ACHN (cell line): ENCODE results near the gene KRTCAP2.
A peak's percentile ranks its signal among the peaks of the same experiment; 100 is the strongest.
"Not testable (repeated sequence)": the region's sequence is repeated elsewhere in the genome, so short reads cannot be mapped to it uniquely, and the experiment has no call there.

Experiments
- DNase-seq: peaks from one replicate; pipeline ENCODE4 v3.0.0-alpha.2; 2015
- in situ Hi-C: cut with HindIII; loops from 2 replicates; pipeline ENCODE4 v1.10.0; 2017; ENCODE audit warnings: low sequenced_read_pairs, low pct_ligation_motif_present, low pct_unique_long_range_greater_than_20kb

KRTCAP2 gene

DNA sequence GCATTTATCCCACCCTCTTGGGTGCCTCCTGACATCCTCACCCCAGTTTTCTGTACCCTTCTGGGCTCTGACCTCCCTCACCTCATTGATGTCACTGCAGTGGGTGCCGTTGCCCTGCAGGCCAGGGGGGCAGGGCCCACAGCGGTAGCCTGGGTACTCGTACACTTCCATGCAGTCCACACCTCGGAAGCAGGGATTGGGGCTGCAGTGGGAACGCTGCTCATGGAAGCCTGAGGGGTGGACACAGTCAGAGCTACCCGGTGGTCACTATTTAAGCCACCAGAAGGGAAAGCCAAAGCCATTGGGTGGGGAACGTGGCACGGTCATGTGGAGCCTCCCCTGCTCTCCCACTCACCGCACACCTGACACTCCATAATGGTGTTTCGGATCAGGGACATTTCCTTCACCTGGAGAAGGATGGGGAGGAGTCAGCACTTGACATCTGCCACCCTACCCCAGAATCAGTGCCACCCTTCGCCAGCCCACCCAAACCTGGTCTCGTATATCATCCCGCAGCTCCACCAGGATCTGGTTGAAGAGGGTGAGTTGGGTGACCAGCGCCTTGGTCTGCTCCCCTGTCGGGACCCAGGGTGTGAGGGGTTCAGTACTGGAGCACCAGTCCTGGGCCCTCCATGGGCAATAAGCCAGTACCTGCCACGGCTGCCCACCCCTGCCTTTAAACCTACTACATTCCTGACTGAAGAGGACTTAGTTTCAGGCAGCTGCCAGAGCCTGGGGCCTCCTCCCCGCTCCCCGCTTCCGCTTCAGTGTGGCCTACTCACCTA is 29.8 kb upstream of the KRTCAP2 start:
- no peak for DNase-seq
- in situ Hi-C loops = no loop called here

DNA sequence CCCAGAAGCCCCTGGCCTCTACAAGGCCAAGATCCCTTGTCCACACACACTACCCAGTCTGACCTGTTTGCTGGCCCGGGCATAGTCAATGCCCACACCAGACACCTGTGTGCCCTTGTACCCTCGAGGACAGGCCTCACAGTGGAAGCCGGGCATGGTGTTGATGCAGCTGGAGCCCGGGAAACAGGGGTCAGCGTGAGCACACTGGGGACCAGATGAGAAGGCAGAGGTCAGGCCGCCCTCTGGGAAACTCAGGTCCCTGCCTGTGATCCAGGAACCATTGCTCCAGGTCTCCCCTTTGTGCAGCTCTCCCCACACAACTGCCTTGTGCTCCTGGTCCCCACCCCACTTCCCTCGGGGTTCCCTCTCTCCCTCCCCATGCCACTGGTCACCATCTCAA is 29.1 kb upstream of the KRTCAP2 start:
- in situ Hi-C loops = no loop called here
- DNase-seq = no peak

DNA sequence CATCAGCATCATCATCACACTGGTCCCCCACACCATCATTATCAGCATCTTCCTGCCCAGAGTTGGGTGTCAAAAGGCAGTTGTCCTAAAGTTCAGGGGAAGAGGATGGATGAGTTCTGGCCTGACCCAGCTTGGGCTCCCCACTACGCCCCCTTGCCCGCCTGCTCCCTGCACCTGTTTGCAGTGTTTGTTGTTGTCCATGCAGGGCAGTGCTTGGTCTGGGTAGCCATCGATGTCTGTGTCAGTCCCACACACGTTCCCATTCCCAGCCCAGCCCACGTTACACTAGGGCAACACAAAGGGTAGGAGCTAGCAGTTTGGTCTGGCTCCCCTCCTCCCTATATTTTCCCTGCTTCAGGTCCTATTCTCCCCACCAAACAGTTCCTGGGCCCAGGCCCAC is 27.8 kb upstream of the KRTCAP2 start:
- no peak for DNase-seq
- in situ Hi-C loops = no loop called here

DNA sequence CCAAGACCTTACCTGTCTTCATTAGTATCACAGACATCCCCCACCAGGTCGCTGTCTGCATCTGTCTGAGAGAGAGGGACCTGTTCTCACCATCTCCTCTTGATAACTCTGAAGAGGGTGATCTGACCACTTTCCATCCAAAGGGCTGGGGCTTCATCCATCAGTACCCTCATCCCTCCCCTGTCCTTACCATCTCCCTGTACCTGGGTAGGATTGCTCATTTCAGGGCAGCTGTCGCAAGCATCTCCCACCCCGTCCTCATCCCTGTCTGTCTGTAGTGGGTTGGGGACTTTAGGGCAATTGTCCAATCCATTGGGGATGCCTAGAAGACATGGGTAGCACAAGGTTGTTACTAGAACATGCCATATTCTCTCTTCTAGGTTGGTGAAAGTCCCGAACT is 26.7 kb upstream of the KRTCAP2 start:
- DNase-seq = no peak
- in situ Hi-C loops = no loop called here

DNA sequence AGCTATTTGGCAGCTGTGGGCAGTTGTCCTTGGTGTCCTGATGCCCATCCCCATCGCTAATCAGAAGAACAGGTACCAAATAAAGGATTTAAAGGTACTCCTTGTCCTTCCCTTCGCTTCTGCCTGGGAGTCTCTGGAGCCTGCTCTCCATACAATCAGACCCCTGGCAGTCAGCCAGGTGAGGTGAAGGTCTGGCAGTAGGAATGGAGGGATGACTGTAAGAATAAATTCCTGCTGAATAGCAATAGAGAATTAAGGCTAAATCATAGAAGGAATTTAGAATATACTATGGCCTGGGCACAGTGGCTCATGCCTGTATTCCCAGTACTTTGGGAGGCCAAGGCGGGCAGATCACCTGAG is 25.4 kb upstream of the KRTCAP2 start:
- in situ Hi-C loops = no loop called here
- no peak for DNase-seq

DNA sequence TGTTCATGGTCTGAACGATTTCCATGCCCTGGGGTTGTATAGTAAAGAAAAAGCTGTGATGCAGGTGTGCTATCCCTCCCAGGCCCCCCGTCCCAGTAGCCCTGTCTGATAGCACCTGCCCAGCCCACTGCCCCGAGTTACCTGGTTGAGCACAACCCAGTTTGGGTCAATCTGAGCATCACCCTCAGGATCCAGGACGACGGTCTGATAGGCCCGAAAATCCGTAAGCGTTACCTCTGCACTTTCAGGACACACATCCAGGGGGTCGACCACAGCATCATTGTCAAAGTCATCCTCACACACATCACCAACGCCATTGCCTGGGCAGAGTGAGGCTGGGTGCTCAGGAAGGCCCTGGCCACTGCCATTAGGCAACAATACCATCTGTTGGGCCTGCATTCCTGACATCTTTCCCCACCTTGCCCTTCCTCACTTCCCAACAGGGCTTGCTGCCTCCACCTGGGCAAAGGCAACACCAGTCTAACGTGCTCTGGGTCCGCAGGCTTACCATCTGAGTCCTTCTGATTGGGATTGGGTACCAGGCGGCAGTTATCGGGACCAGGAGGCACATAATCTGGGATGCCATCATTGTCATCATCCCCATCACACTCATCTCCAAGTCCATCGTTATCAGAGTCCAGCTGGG is 24.9 kb upstream of the KRTCAP2 start:
- in situ Hi-C loops = no loop called here
- no peak for DNase-seq

DNA sequence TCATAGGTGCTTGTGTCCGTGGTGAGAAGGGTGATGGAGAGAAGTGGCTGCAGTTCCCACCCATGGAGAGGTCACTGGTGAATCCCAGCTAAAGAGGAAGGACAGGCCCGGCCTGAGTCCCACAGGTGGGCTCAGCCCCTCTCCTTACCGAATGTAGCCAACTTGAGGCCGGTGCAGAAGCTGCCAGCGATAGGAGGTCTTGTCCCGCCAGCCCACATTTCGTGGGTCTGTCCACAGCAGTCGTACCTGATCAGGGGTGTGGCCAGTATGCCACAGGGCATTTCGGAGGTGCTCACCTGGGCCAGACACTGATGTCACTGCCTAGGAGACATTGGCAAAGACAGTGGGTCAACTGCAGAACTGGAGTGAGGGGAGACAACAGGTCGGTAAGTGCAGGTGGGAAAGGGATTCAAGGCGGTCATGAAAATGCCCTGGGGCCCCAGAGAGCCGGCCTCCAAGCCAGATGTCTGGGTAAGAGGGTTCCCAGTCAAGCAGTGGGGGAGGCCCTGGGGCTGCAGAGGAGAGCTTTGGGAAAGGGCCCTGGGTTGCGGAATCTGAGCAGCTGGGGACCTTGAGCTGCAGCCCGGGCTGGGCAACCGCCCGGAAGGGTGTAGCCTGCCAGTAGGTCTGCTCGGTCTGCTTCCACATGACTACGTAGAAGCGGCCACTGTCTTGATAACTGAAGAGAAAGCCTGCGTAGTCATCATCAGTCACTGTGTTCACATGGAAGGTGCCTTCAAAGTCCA is 24.0 kb upstream of the KRTCAP2 start:
- DNase-seq = no peak
- in situ Hi-C loops = no loop called here

DNA sequence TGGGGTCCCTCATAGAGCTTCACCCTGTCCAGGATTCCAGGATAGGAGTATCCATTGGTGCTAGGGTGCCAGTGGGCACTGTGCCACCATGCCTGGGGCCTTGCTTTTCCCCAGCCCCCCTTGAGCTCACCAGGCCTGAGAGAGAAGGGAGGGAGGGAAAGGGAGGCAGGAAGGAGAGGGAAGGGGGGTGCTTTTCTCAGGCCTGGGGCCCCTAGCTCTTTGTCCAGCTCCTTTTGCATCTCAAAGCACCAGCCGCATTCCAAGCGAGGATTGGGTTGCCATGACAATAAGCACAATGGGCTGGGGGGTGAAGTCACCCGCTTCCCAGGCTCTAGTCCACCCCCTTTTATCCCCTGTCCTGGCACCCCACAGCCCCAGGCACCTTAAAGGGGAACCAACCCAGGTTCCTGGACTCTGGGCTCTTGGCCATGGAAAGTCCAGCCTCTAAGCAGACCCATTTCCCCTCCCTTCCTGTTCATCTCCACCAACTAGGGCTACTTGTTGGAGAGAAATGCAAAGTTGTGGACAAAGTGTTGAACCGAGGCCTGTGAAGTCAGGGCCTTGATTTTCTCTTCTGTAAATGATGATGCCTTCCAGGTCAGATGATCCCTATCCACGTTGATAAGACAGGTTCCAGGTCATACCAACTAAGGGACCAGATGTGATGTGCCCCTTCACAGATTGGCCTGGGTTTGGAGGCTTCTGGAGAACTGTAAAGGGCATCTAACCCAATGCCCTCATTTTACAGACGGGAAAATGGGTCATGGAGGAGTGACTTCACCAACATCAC is 23.2 kb upstream of the KRTCAP2 start:
- in situ Hi-C loops = no loop called here
- DNase-seq = no peak

DNA sequence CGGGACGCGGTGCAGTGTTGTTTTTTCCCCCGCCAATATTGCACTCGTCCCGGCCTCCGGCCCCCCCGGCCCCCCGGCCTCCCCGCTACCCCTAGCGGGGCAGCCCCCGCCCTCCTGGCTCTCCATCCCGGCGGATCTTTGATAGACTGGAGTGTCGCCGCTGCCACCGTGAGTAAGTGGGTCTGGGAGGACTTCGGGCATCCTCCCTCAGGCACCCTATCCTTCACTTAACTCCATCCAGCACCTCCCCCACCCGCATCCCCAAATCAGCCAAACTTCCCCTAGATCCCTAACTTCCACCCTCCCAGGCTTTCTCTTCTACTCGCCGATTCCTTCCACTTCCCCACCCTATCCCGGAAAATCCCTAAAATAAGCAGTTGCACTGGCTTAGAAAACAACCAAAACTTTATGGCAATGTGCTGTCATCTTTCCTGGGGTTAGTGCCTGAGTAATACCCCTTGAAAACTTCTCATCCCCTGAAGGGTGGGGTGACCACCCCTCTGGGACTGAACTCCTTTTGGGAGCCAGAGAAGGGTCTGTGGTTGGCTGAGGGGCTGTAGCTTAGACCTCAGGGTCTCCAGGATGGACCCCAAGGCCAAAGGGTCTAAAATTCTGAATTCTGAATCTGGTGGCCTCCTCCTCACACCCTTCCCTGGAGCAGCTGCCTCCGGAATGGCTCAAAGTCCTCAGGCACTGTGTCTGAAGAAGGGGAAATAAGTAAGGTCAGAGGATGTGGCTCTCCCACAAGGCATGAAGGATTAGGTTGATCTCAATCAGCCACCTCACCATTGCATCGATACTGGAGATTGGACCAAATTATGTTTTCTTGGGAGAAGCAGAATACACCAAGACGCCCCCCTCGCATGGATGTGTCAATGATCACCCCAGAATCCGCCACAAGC is 22.3 kb upstream of the KRTCAP2 start:
- DNase-seq = no peak
- in situ Hi-C loops = no loop called here

DNA sequence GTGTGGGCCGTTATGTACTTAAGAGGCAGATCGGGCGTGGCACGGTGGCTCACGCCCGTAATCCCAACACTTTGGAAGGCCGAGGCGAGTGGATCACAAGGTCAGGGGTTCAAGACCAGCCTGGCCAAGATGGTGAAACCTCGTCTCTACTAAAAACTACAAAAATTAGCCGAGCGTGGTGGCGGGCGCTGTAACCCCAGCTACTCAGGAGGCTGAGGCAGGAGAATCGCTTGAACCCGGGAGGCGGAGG is 20.8 kb upstream of the KRTCAP2 start:
- in situ Hi-C loops, DNase-seq: not testable (repeated sequence)

DNA sequence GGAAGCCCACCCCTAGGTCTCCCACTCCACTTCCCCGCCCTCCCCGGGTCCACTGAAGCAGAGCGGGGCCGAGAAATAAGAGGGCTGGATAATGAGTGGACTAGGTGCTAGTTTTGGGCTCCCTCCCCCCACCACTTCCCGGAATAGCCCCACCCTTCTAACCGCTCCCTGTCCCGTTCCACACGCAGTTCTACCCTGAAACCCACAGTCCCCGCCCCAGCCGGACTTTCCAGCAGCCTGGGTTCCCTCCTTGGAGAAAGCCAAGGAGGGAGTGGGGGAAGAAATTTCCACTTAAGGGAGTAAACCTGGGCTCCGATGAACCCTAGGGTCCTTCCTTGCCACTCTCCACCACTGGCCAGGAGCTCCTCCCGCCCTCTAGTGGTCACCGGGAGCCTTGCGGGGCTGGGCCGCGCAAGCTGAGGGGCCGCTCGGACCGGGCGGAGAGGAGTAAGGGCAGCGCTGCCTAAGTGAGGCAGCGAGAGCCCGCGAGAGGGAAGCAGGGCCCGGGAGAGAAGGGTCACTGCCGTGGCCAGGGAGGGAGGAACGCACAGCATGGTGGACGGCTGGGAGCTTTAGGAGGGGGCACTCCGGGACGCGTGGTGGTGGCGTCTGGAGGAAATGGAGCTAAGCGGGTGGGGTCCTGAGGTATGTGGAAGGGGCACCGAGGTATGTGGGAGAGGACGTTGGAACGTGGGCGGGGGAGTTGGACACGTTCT is 20.3 kb upstream of the KRTCAP2 start:
- peak; percentile 92 for DNase-seq
- in situ Hi-C loops = no loop called here

DNA sequence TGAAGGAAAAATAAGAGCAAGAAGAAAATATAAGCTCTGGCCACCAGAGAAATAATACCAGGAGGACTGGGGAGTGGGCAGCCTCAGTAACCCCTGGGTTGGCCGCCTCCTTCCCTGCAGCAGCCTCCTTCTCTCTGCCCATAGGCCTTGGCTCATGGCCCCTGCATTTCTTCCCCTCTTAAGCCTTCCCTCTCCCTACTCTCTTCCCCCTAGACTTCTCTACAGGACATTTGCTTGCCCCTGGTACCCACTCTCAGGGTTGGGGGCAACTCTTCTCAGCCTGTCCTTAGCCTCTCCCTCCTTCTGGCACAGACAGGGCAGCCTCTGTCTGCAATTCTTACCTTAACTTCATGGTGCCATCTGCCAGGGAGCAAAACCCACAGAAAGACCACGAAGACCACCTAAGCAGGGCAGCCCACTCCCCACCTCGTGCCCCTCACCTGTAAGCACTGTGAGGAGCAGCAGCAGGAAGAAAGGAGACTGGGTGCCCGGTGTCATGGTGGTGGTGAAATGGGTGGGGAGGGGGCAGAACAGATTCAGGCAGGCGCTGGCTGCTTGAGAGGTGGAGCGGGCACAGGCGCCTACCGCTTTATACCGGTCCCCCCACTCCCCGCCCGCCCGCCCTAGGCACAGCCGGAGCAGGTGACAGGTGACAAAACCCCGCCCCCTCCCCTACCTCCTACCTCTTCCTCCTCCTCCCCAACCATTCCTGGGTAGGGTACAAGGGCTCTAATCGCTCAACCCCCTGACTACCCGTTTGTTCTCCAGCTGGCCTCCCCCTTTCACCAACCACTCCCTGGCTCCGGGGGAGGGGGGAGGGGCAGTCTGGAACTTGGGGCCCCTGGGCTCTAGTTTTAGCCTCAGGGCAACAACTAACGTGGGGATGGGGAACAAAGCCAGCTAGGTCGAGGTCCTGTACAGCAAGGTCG is 19.5 kb upstream of the KRTCAP2 start:
- in situ Hi-C loops = no loop called here
- no peak for DNase-seq

DNA sequence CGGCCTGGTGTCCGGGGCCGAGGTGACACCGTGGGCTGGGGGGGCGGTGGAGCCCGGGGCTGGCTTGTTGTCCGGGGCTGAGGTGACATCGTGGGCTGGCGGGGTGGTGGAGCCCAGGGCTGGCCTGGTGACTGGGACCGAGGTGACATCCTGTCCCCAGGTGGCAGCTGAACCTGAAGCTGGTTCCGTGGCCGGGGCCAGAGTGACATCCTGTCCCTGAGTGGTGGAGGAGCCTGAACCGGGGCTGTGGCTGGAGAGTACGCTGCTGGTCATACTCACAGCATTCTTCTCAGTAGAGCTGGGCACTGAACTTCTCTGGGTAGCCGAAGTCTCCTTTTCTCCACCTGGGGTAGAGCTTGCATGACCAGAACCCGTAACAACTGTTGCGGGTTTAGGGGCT is 18.8 kb upstream of the KRTCAP2 start:
- no peak for DNase-seq
- in situ Hi-C loops = no loop called here

DNA sequence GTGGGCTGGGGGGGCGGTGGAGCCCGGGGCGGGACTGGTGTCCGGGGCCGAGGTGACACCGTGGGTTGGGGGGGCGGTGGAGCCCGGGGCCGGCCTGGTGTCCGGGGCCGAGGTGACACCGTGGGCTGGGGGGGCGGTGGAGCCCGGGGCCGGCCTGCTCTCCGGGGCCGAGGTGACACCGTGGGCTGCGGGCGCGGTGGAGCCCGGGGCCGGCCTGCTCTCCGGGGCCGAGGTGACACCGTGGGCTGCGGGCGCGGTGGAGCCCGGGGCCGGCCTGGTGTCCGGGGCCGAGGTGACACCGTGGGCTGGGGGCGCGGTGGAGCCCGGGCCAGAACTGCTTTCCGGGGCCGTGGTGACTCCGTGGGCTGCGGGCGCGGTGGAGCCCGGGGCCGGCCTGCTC is 16.8 kb upstream of the KRTCAP2 start:
- DNase-seq, in situ Hi-C loops: not testable (repeated sequence)

DNA sequence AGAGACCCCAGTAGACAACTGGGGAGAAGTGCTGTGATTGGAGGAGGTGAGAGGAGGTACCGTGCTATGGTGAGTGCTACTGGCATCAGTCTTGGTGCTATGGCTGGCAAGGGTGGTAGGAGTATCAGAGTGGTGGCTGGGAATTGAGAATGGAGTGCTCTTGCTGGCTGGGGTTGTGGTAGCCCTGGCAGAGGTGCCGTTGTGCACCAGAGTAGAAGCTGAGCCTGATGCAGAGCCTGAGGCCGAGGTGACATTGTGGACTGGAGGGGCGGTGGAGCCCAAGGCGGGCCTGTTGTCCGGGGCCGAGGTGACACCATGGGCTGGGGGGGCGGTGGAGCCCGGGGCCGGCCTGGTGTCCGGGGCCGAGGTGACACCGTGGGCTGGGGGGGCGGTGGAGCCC is 15.2 kb upstream of the KRTCAP2 start:
- in situ Hi-C loops = no loop called here
- DNase-seq = no peak

DNA sequence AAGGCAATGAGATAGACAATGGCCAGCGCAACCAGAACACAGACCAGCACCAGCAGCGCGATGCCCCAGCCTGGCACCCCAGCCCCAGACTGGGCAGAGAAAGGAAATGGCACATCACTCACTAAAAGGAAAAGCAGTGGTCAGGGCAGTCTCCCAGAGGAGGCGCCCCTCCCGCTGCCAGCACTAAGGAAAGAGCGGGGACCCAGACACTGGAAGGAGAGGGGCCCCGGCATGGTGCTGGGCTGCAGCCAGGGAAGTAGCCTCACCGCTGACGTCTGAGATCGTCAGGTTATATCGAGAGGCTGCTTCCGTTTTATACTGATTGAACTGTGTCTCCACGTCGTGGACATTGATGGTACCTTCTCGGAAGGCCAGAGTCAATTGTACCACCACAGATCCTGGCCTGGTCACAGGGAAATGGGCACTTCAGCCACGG is 14.4 kb upstream of the KRTCAP2 start:
- no peak for DNase-seq
- in situ Hi-C loops = no loop called here
